Activated CD4-positive, alpha-beta T cell treated with anti-CD3 and anti-CD28 coated beads, Interleukin-2, Interleukin-4, amounts not matched to agents 100 ng/mL and 50 ng/mL, durations not matched to agents 16 hours and 8 hours (primary cell): ENCODE measurements around the gene MRPL51.
"Not testable (repeated sequence)": the region's sequence is repeated elsewhere in the genome, so short reads cannot be mapped to it uniquely, and the experiment has no call there.

Experiments
- DNase-seq: peaks from one replicate; pipeline ENCODE4 v3.0.0-alpha.2; 2020; ENCODE audit warnings: low spot score

Gene MRPL51

DNA sequence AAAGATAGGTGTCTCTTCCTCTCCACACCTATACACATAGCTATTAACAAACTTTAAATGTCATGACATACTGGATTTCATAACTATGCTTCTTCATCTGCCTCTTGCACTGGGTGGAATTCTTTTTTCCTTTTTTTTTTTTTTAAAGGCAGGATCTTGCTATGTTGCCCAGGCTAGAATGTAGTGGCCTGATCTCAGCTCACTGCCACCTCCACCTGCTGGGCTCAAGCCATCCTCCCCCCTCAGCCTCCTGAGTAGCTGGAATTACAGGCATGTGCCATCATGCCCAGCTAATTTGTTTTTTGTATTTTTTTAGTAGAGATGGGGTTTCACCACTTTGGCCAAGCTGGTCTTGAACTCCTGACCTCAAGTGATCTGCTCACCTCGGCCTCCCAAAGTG, 4.8 kb downstream of the MRPL51 start:
- no peak for DNase-seq

DNA sequence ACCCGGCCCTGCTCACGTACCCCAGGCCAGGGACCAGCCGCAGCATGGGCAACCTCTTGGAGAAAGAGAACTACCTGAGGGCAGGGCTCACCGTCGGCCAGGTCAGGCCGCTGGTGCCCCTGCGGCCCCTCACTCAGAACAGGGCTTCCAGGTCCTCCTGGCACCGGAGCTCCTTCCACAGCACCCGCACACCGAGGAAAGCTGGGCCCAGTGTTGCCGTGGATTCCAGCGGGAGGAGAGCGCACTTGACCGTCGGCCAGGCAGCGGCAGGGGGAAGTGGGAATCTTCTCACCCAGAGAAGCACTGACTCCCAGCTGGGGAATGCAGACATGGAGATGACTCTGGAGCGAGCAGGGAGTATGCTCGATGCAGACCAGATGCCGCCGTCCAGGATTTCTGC, 14.6 kb downstream of the MRPL51 start:
- DNase-seq, result no peak

DNA sequence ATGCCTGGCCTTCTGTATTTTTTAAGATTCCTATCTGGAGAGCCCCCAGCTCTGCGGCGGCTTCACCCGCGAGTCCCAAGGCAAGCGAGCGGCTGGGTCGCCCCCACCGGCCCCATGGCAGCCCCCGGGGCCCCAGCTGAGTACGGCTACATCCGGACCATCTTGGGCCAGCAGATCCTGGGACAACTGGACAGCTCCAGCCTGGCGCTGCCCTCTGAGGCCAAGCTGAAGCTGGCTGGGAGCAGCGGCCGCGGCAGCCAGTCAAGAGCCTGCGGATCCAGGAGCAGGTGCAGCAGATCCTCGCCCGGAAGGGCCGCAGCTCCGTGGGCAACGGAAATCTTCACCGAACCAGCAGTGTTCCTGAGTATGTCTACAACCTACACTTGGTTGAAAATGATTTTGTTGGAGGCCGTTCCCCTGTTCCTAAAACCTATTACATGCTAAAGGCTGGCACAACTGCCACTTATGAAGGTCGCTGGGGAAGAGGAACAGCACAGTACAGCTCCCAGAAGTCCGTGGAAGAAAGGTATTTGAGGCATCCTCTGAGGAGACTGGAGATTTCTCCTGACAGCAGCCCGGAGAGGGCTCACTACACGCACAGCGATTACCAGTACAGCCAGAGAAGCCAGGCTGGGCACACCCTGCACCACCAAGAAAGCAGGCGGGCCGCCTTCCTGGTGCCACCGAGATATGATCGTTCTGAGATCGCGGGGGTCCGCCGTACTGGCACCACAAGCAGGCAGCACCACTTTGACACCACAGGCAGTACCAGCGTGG, 15.3 kb downstream of the MRPL51 start:
- not testable (repeated sequence) for DNase-seq

DNA sequence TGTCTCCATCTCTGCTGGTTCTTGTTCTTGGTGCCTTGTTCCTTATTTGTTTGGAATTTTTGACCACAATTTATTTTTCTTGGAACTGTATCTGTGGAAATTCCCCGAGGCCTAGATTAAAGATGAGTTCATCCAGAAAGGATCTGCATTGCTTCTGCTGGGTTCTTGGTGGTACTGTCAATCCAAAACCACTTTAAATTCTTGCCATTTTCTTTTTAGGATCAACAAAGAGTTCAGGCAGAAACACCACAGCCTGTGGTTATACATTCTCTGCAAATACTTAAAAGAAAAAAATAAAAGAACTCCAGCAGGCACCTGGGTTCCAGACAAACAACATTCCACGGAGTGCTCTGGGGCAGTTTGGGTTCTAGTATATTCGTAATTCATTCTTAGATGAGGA, 16.6 kb downstream of the MRPL51 start:
- no peak for DNase-seq

DNA sequence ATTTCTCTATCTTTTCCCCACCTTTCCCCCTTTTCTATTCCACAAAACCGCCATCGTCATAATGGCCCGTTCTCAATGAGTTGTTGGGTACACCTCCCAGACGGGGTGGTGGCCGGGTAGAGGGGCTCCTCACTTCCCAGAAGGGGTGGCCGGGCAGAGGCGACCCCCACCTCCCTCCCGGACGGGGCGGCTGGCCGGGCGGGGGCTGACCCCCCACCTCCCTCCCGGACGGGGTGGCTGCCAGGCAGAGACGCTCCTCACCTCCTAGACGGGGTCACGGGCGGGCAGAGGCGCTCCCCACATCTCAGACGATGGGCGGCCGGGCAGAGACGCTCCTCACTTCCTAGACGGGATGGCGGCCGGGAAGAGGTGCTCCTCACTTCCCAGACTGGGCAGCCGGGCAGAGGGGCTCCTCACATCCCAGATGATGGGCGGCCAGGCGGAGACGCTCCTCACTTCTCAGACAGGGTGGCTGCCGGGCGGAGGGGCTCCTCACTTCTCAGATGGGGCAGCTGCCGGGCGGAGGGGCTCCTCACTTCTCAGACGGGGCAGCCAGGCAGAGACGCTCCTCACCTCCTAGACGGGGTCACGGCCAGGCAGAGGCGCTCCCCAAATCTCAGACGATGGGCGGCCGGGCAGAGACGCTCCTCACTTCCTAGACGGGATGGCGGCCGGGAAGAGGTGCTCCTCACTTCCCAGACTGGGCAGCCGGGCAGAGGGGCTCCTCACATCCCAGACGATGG, 17.7 kb downstream of the MRPL51 start:
- DNase-seq, result not testable (repeated sequence)

DNA sequence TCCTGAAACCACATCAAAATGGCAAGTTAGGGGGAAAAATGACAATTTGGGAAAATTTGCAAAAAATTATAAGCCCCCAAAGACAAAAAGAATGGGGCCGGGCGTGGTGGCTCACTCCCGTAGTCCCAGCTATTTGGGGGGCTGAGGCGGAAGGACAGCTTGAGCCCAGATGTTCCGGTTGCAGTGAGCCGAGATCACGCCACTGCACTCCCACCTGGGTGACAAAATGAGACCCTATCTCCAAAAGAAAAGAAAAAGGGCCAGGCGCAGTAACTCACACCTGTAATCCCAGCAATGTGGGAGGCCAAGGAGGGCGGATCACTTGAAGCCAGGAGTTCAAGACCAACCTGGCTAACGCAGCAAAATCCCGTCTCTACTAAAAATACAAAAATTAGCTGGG, 20.6 kb downstream of the MRPL51 start:
- no peak for DNase-seq

DNA sequence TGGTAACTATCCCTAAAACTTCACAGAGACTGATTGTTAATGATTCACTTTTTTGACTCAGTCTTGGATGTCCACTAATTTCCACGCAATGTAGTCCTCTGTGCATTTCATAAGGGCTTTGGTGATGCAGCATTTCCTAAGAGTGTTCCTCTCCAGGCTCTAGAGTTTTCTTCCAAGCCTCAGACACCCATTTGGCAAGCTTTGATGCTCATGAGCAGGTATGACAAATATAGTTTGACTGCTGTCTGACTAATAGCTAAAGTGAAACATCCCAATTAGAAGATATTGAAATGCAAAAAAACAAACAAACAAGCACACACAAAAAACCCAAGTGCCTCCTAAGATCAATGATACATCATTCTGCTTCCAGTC, 21.1 kb downstream of the MRPL51 start:
- no peak for DNase-seq

DNA sequence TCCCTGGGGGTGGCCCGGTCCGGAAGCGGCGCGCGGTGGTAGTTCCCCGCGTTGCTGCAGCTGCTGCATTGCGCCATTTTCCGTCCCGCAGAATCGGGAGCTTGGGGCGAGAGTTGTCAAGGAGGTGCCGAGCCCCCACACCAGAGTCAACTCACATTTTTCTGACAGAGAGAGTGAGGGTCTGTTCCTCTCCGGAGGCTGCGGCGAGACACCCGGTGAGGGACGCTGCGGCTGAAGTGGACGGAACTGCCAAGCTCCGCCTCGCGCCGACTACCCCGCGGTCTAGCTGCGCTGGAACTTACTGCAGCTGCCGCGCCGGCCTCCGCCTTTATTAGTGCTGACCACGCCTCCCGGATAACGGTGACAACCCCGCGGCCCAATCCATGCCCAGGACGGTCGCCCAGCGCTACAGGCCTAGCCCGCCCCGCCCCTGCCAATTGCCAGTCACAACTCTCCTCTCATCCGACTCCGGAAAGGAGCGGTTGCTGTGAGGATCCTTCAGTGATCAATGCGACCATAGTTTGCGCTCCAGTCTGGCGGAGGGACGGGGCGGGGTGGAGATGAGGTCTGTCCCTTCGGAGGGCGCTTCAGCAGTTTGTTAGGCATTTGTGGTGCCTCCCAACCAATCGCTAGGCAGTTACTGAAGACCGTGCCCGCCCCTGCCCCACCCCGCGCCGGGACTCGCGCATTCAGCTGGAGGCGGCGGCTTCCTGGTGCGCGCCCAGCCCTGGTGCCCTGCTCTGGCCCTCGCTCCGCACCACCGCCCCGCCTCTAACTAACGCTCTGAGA, 22.5 kb downstream of the MRPL51 start, which contains the start of gene VAMP1:
TSS of gene VAMP1 (minus strand) at position 303 of the 789 bp plus-strand sequence. CDS start at position 157, 146 bp downstream.
- DNase-seq, result peak; percentile 99

DNA sequence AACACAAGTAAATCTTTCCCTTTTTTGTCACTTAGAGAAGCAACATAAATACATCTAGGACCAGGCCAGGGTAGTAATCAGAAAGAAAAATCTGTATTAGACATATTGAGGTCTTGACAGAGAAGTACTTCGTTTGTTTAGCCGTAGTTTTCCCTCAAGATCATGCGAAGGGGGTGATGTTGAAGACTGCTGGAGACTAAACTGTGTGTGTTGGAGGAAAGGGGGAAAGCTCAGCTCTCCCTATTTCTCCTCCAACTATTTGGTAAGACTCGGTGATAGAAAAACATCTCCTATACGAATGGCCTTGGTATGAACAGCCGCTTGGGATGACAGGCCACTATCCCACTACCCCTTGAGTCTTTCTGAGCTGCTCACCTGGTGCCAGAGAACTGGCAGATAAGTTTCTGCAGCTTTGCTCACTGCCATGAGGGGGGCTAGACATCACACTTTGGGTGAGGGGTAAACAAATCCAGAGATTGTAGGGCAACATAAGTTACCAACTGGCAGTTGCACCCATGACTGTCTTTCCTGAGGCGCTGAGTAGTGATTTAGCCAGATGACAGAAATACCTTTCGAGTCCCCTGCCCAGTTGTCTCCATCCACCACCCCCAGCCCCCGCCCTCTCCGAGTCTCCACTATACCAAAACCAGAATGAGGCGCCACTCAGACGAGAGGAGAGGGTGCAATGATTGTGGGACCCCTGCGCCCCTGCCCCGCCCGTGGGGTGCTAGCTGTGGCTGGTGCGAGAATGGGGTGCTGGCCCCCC, 23.3 kb downstream of the MRPL51 start:
- no peak for DNase-seq

DNA sequence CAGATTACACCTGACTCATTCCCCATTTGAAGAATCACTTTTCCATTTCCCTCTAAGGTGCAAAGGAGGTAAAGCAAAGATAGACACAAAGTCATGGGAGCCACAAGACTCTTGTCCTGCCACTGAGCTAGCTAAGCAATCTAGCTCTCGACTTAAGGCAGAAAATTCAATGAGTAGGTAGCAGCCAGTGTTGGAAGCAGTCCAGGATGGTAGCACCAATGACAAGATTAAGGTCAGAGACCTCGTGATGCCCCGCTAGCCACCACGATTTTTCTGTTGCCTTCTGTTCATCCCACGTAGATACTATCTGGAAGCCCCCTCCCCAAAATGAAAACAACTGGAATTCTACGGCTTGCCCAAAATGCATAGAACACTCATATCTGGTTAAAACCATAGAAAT, 24.0 kb downstream of the MRPL51 start:
- no peak for DNase-seq

DNA sequence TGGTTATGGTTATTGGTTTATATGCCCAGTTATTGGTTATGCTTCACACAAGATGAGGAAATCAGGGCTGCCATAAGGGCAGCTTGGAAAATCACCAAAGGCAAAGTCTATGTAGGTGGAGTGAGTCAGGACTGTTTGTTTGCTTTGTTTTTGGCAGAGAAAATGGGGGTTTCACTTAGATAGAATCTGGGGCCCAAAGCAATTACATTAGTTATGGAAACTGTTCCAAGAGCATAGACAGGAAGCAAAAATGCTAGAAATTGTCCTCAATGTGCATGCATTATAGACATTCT, 24.8 kb downstream of the MRPL51 start:
- no peak for DNase-seq

DNA sequence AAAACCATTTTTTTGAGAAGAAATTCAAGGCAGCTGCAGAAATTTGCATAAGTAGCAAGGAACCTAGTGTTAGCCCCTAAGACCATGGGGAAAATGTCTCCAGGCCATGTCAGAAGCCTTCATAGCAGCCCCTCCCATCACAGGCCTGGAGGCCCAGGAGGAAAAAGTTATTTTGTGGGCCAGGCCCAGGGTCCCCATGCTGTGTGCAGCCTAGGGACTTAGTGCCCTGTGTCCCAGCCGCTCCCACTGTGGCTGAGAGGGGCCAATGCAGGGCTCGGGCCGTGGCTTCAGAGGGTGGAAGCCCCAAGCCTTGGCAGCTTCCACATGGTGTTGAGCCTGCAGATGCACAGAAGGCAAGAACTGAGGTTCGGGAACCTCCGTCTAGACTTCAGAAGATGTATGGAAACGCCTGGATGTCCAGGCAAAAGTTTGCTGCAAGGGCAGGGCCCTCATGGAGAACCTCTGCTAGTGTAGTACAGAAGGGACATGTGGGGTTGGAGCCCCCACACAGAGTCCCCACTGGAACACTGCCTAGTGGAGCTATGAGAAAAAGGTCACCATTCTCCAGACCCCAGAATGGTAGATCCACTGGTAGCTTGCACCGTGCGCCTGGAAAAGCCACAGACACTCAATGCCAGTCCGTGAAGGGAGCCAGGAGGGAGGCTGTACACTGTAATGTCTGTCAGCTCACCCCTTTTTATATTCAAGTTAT, 25.3 kb downstream of the MRPL51 start:
- not testable (repeated sequence) for DNase-seq

DNA sequence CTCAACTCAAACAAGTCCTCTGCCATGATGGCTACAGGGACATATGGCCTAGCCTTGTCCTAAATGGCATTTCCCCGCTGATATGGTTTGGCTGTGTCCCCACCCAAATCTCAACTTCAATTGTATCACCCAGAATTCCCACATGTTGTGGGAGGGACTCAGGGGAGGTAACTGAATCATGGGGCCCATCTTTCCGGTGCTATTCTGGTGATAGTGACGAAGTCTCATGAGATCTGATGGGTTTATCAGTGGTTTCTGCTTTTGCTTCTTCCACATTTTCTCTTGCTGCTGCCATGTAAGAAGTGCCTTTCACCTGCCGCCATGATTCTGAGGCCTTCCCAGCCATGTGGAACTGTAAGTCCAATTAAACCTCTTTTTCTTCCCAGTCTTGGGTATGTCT, 26.3 kb downstream of the MRPL51 start:
- DNase-seq, result not testable (repeated sequence)

DNA sequence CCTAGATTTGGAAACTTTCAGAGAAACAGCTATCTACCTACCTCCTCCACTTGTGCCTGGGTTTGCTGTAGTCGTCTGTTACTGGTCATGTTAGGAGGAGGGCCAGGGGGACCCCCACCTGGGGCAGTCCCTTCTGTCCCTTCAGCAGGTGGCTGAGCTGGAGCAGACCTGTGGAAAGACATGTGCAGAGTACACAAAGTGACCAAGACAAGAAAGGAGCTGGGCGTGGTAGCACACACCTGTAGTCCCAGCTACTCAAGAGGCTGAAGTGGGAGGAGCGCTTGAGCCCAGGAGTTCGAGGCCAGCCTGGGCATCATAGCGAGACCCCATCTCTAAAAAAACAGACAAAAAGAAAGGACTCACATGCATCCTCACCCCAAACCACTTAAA, 26.9 kb downstream of the MRPL51 start:
- DNase-seq, result no peak

DNA sequence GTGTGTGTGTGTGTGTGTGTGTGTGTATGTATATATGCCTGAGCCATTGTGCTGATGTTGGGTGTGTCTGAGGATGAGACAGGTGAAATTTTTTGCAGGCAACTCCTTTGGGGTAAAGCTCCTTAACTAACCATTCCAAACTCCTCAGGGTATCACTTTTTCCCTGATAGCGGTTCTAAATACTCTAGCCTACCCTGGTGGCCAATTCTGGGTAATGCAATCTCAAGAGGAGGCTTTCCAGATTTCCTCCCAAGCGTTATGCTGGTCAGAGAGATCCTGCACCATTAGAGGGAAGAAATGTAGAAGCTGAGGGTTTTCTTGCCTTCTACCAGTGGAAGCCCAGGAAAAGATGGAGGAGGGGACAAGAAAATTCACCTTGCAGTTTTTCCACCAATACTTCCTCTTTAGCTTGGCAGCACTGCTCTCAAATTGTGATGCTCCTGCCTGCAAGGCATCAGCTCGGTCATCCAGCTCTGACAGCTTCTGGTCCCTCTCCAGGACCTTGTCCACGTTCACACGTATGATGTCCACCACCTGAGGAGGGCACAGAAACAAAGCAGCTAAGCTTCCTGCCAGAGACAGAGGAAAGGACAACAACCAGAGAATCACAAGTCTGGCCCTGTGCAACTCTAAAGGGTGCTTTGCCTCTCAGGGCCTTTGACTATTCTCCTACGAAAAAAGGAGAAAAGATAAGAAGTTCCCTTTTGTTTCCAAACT, 27.4 kb downstream of the MRPL51 start:
- DNase-seq, result no peak

DNA sequence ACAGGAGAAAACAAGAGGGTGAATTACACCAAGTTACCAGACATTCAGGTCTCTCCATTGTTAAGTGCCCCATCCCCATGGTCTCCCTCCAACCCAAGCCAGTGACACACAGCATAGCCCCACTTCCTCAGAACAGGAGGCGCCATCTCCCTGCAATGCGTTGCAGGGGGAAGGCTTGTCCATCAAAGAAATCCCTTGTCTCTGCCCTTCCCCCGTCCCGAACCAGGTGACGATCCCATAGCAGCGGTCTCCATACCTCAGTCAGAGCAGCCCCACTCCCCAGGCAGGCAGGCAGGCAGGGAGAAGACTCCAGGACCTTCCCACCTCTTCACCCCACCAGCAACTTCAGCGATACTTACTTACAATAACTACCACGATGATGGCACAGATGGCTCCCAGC, 28.5 kb downstream of the MRPL51 start:
- no peak for DNase-seq

DNA sequence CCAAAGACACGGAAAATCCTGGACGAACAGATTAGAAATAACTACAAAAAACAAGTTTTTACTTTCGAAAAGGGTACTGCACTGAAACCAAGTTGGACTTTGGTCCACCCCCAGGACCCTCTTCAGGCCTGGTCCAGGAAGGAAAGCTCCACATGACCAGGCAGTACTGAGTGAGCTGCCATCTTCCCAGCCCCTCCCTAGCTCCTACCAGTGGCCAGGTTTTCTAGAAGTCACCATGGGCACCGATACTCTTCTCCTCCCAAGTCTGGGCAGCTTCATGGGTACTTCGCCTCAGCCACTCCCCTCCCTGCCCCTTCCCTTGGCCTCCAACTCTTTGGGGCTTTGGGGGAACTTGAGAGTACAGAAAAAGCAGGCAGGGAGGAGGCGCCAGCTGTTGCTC, 29.2 kb downstream of the MRPL51 start:
- DNase-seq, result no peak

DNA sequence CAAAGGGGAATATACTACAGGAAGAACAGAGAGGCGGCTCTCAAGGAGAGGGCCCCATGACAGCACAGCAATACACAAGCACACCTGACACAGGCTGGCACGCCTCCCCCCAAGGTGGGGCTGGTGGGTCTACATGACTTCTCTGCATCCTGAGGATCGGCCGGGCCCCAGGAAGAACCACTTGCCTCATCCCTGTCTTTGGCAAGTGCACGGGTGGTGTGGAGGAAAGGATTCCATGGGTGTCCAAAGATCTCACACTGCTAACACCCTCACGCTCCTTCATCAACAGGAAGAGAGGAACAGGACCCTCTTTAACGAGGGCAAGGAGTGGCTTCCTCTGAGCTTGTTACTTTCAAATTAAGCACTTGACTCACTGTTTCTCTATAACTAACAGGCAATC, 29.8 kb downstream of the MRPL51 start:
- no peak for DNase-seq

DNA sequence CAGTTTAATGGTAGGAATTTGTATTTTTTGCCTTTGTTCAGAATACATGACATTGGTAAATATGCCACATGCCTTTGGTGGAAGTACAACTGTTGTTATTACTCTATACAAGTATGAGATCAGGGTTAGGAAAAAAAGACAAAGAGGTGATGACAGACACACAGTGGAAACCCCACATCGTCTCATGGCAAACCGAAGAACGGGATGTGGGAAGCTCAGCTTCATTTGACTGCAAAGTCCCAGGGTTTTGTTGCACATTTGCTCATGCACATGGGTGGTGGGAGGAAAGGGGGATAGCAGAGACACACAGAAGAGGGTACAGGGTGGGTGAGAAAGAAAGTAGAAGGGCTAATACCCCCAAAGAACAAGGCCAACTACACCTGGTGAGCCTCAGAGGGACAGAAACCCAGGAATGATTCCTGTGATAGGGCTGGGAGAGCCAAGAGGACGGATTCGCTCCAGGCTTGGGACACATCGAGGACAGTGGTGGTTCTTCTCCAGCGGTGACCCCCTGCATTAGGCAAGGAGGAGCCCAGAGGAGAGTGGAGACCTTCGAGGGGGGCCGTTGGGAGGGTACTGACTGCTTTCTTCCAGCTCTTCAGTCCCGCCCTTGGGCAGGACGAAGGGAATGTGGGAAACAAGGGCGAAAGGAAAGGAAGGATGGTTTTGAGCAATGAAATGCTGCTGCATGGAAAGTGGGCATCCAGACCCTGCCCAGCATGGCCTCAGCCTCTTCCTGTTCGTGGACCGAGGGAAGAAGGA, 30.6 kb downstream of the MRPL51 start:
- DNase-seq, result no peak
